ENCODE measurements around the gene TTLL12.

DNA sequence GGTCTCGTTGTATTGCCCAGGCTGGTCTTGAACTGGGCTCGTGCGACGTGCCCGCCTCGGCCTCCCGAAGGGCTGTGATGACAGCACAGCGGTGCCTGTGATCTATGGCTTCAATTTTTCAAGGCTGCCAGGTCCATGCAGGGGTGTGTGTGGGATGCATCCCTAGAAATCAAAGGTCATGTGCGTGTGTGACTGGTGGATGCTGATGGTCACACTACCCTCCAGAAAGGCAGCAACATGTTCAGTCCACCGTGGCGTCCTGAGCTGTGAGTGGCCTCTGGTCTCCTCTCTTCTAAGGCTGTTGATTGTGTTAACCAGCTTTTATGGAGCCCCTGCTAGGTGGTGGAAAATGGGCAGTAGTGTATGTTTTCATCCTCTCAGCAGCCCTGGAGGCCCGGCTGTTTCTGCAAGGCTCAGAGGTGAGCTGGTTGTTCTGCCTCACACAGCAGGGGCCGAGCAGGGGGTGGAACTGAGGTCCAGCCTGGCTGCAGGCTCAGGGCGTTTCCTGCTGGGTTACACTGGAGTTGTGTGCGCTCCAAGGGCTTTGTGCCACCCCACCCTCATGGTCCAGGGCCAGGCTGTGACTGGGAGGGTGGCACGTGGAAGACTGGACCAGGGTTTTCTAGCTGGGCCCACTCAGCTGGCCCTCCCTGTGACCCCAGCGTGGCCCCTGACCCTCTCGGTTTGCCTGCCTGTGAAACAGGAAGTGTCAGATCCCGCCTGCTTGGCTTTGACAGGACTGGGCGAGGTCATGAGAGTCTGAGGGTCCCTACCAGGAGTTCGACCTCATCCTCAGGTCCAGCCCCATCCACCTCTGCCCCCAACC lies 68.7 kb downstream of the TTLL12 start:
- TF ChIP-seq POU2F2 (IDR thresholded peaks at IDR 0.05; ENCODE audit: low read depth, low read length) (no peak), POLR2AphosphoS5 (IDR thresholded peaks at IDR 0.05; ENCODE audit: low read depth, low read length) (no peak), POLR2A (IDR thresholded peaks at IDR 0.05; ENCODE audit: low read depth, low read length) (no peak), SPI1 (IDR thresholded peaks at IDR 0.05; ENCODE audit: low read depth, low read length) (peak; percentile 72), TAF1 (IDR thresholded peaks at IDR 0.05; ENCODE audit: low read depth, low read length) (no peak)

Data from GM12891 (cell line).